ENCODE data around the gene TBX5.

GRCh38 chr12:114403690-114404066, 2.3 kb downstream of the TBX5 start:
- TF ChIP-seq CTCF (IDR thresholded peaks at IDR 0.05) (no peak), POLR2A (IDR thresholded peaks at IDR 0.05) (no peak)

Data from thyroid gland (tissue), 4 donors.